DND-41 (cell line): ENCODE measurements around the gene GPS2.

Source experiments
- ATAC-seq: fragments of 200-7000 bp; cut with Tn5 transposase; 3 replicates; pipeline ENCODE4 v1.9.1; 2021; ENCODE audit warnings: low read depth; ENCODE audit not compliant: insufficient read depth
- DNase-seq: peaks from one replicate; pipeline ENCODE4 v3.0.0-alpha.2; 2020
- H2AFZ ChIP-seq: 2 replicates; pipeline ENCODE4 v1.6.0; 2012; ENCODE audit warnings: low read depth, low read length
- H3K27ac ChIP-seq: 2 replicates; pipeline ENCODE4 v1.5.1; 2012; ENCODE audit warnings: low read length, inconsistent platforms
- H3K27me3 ChIP-seq: fragments of 200-600 bp; sonication (generic); 2 replicates; pipeline ENCODE4 v1.6.0; 2012; ENCODE audit warnings: low read length, mild to moderate bottlenecking, inconsistent platforms; ENCODE audit not compliant: insufficient read depth, poor library complexity
- H3K36me3 ChIP-seq: 2 replicates; pipeline ENCODE4 v1.5.1; 2012; ENCODE audit warnings: low read length, inconsistent platforms; ENCODE audit not compliant: insufficient read depth
- H3K4me1 ChIP-seq: 2 replicates; pipeline ENCODE4 v1.5.1; 2012; ENCODE audit warnings: mild to moderate bottlenecking, low read length; ENCODE audit not compliant: insufficient read depth
- H3K4me2 ChIP-seq: 2 replicates; pipeline ENCODE4 v1.6.0; 2012; ENCODE audit warnings: mild to moderate bottlenecking, moderate library complexity, low read length, inconsistent platforms; ENCODE audit not compliant: insufficient read depth
- H3K4me3 ChIP-seq, 2 experiments: fragments of 200-600 bp in 1 of 2; shearing (Covaris generic) in 1 of 2; 2 replicates each; pipeline ENCODE4 v1.5.1; 2012 to 2016; ENCODE audit warnings: inconsistent platforms in 2 of 2, low read length in 2 of 2, mild to moderate bottlenecking in 2 of 2, low read depth in 1 of 2, moderate library complexity in 1 of 2
- H3K79me2 ChIP-seq: 2 replicates; pipeline ENCODE4 v1.6.0; 2012; ENCODE audit warnings: low read length, inconsistent platforms; ENCODE audit not compliant: insufficient read depth
- H3K9ac ChIP-seq: 2 replicates; pipeline ENCODE4 v1.6.0; 2012; ENCODE audit warnings: low read depth, mild to moderate bottlenecking, inconsistent platforms, low read length, moderate library complexity
- H3K9me3 ChIP-seq: 2 replicates; pipeline ENCODE4 v1.5.1; 2012; ENCODE audit warnings: low read length, moderate library complexity, mild to moderate bottlenecking, inconsistent platforms; ENCODE audit not compliant: insufficient read depth, severe bottlenecking
- H4K20me1 ChIP-seq: 2 replicates; pipeline ENCODE4 v1.6.0; 2012; ENCODE audit warnings: low read length; ENCODE audit not compliant: insufficient read depth
- CTCF ChIP-seq: IDR thresholded peaks from 2 replicates; pipeline ENCODE4 v1.5.1; 2012; ENCODE audit warnings: borderline replicate concordance, low read length, moderate library complexity, mild to moderate bottlenecking; ENCODE audit not compliant: poor library complexity, severe bottlenecking; ENCODE audit errors: extremely low read depth
- EZH2 ChIP-seq: IDR thresholded peaks from 3 replicates; pipeline ENCODE4 v1.6.1; 2012; ENCODE audit warnings: borderline replicate concordance, low read depth, mild to moderate bottlenecking, moderate library complexity, low read length, inconsistent platforms; ENCODE audit not compliant: severe bottlenecking

GPS2 gene

GRCh38 chr17:7295230-7296180, 19.7 kb downstream of the GPS2 start:
- DNase-seq (no peak), ATAC-seq (peak; percentile 13; the same call in 1 of the 3 replicates)
- H3K4me1 ChIP-seq: peaks cover 16% of the 10 kb centered on the region
- 0 out of 2 replicates have a peak, but pooled peaks cover 4% of the 10 kb centered on the region for H4K20me1 ChIP-seq
- H2AFZ ChIP-seq: peak overlapping the region; percentile 70
- peak overlapping the region; percentile 68 for H3K4me2 ChIP-seq
- TF ChIP-seq CTCF: no peak
- TF ChIP-seq EZH2: peak; percentile 32
- peaks cover 36% of the 10 kb centered on the region for H3K27me3 ChIP-seq
- H3K79me2 ChIP-seq: no peaks in the 10 kb centered on the region
- no peak overlapping the region for H3K27ac ChIP-seq
- no peaks in the 10 kb centered on the region for H3K36me3 ChIP-seq
- H3K4me3 ChIP-seq: peak overlapping the region in 1 of 2 experiments; percentile 43; a peak in 1 of 4 replicates
- no peaks in the 10 kb centered on the region for H3K9me3 ChIP-seq
- peak overlapping the region; percentile 37 for H3K9ac ChIP-seq

- Histone ChIP-seq H3K36me3 (no peaks in the 10 kb centered on the region), H3K79me2 (no peaks in the 10 kb centered on the region), H3K4me3 (no peak within 1 kb of the TSS), H4K20me1 (0 out of 2 replicates have a peak, but pooled peaks cover 4% of the 10 kb centered on the region), H3K27me3 (peaks cover 36% of the 10 kb centered on the region), H3K4me2 (no peak within 1 kb of the TSS), H3K9ac (no peak within 1 kb of the TSS), H3K4me1 (peaks cover 16% of the 10 kb centered on the region), H3K9me3 (no peaks in the 10 kb centered on the region), H3K27ac (no peak within 1 kb of the TSS), H2AFZ (no peak within 1 kb of the TSS)
- TF ChIP-seq CTCF (no peak), EZH2 (no peak)
- ATAC-seq (peak; percentile 49), DNase-seq (peak; percentile 62)
These were observed 20.5 kb downstream of the GPS2 start, which contains the start of gene YBX2 for GRCh38 chr17:7294614-7295153. Gene YBX2, minus strand, starts transcription at chr17:7294639. Its CDS starts 139 bp downstream, at chr17:7294500.

- no peaks in the 10 kb centered on the region for H3K9me3 ChIP-seq
- DNase-seq: no peak
- H3K4me1 ChIP-seq: peaks cover 16% of the 10 kb centered on the region
- no peak overlapping the region for H3K4me2 ChIP-seq
- no peaks in the 10 kb centered on the region for H3K79me2 ChIP-seq
- no peak overlapping the region for H2AFZ ChIP-seq
- no peak for TF ChIP-seq CTCF
- TF ChIP-seq EZH2: no peak
- H3K27me3 ChIP-seq: peaks cover 36% of the 10 kb centered on the region
- no peak for ATAC-seq
- H3K4me3 ChIP-seq: no peak overlapping the region
- no peak overlapping the region for H3K9ac ChIP-seq
- no peak overlapping the region for H3K27ac ChIP-seq
- H3K36me3 ChIP-seq: no peaks in the 10 kb centered on the region
- 0 out of 2 replicates have a peak, but pooled peaks cover 4% of the 10 kb centered on the region for H4K20me1 ChIP-seq
These were observed 21.1 kb downstream of the GPS2 start for GRCh38 chr17:7293816-7294613.
